ENCODE measurements around the gene NUDT1.

NUDT1 gene

GRCh38 chr7:2211926-2212325, 30.1 kb upstream of the NUDT1 start:
- intact Hi-C loops (cut with micrococcal nuclease), result no loop called here
- Mint-ChIP-seq H3K27me3 (no peaks in the 10 kb centered on the region), H3K4me1 (ENCODE audit: low read depth) (no peaks in the 10 kb centered on the region), H3K4me3 (no peak overlapping the region), H3K36me3 (ENCODE audit: low read depth) (peaks cover 98% of the 10 kb centered on the region), H3K27ac (no peak overlapping the region), H3K9me3 (no peaks in the 10 kb centered on the region)

- no peaks in the 10 kb centered on the region for H3K4me1 Mint-ChIP-seq (ENCODE audit: low read depth)
- intact Hi-C loops (cut with micrococcal nuclease), result no loop called here
- H3K4me3 Mint-ChIP-seq, result no peak overlapping the region
- H3K27ac Mint-ChIP-seq, result no peak overlapping the region
- no peaks in the 10 kb centered on the region for H3K9me3 Mint-ChIP-seq
- no peaks in the 10 kb centered on the region for H3K27me3 Mint-ChIP-seq
- peaks cover 98% of the 10 kb centered on the region for H3K36me3 Mint-ChIP-seq (ENCODE audit: low read depth)
Observed at GRCh38 chr7:2212906-2213305, 29.1 kb upstream of the NUDT1 start.

- Mint-ChIP-seq H3K36me3 (ENCODE audit: low read depth) (peaks cover 98% of the 10 kb centered on the region), H3K9me3 (no peaks in the 10 kb centered on the region), H3K4me3 (no peak overlapping the region), H3K27ac (no peak overlapping the region), H3K27me3 (no peaks in the 10 kb centered on the region), H3K4me1 (ENCODE audit: low read depth) (no peaks in the 10 kb centered on the region)
- intact Hi-C loops (cut with micrococcal nuclease), result no loop called here
Observed at GRCh38 chr7:2213551-2214215, 28.3 kb upstream of the NUDT1 start.

GRCh38 chr7:2214636-2215035, 27.4 kb upstream of the NUDT1 start:
- H3K36me3 Mint-ChIP-seq (ENCODE audit: low read depth), result peaks cover 98% of the 10 kb centered on the region

DNA sequence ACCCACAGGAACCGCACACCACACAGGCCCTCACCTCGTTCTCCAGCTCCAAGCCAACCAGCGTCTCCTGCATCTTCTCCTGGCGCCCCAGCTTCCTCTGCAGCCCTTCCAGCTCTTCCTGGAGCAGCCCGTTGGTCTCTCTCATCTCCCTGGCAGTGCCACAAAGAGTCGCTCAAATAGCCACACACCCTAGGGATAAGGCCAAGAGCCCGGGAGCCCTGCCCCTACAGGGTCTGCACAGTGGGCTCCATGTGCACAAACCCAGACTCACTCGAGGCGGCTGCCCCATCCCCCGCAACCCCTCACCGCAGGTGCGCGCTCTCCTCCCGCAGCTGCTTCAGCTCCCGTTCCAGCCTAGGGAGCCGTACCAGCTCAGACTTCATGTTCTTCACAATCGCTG, 26.2 kb upstream of the NUDT1 start:
- Mint-ChIP-seq H3K4me1 (ENCODE audit: low read depth) (no peaks in the 10 kb centered on the region), H3K27ac (no peak overlapping the region), H3K9me3 (no peaks in the 10 kb centered on the region), H3K4me3 (no peak overlapping the region), H3K27me3 (no peaks in the 10 kb centered on the region), H3K36me3 (ENCODE audit: low read depth) (peaks cover 100% of the 10 kb centered on the region)
- intact Hi-C loops (cut with micrococcal nuclease), result no loop called here

More at GRCh38 chr7:2214636-2215035, 27.4 kb upstream of the NUDT1 start:
- intact Hi-C loops (cut with micrococcal nuclease), result no loop called here
- no peak overlapping the region for H3K27ac Mint-ChIP-seq
- H3K4me3 Mint-ChIP-seq, result no peak overlapping the region
- H3K9me3 Mint-ChIP-seq, result no peaks in the 10 kb centered on the region
- H3K4me1 Mint-ChIP-seq (ENCODE audit: low read depth), result no peaks in the 10 kb centered on the region
- H3K27me3 Mint-ChIP-seq, result no peaks in the 10 kb centered on the region

DNA sequence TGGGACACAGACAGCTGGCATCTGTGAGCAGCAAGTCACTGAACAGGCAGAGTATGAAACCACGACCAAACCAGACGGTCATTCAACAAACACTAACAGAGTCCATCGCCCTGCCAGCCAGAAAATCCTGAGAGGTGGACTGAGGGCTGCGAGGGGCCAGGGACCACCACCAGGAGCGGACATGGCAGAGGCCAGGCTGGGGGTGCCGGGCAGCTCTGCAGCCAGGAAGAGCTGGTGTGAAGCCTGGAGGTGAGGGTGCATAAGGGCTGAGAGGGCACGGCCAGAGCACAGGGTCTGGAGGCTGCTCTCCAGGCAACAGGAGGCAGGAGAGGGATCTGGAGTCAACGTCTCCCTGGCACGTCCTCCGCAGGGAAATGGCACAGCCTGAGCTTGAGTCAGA, 24.8 kb upstream of the NUDT1 start:
- H3K27ac Mint-ChIP-seq, result no peak overlapping the region

GRCh38 chr7:2217716-2218443, 24.1 kb upstream of the NUDT1 start:
- Mint-ChIP-seq H3K4me1 (ENCODE audit: low read depth) (no peaks in the 10 kb centered on the region), H3K9me3 (no peaks in the 10 kb centered on the region), H3K27me3 (no peaks in the 10 kb centered on the region), H3K36me3 (ENCODE audit: low read depth) (peaks cover 100% of the 10 kb centered on the region), H3K4me3 (no peak overlapping the region), H3K27ac (no peak overlapping the region)
- intact Hi-C loops (cut with micrococcal nuclease), result no loop called here

More for the DNA sequence above, 24.8 kb upstream of the NUDT1 start:
- Mint-ChIP-seq H3K4me3 (no peak overlapping the region), H3K27me3 (no peaks in the 10 kb centered on the region), H3K36me3 (ENCODE audit: low read depth) (peaks cover 100% of the 10 kb centered on the region), H3K4me1 (ENCODE audit: low read depth) (no peaks in the 10 kb centered on the region), H3K9me3 (no peaks in the 10 kb centered on the region)
- intact Hi-C loops (cut with micrococcal nuclease), result no loop called here

GRCh38 chr7:2218444-2218785, 23.6 kb upstream of the NUDT1 start:
- Mint-ChIP-seq H3K4me1 (ENCODE audit: low read depth) (no peaks in the 10 kb centered on the region), H3K27ac (no peak overlapping the region), H3K36me3 (ENCODE audit: low read depth) (peaks cover 100% of the 10 kb centered on the region), H3K9me3 (no peaks in the 10 kb centered on the region), H3K27me3 (no peaks in the 10 kb centered on the region), H3K4me3 (no peak overlapping the region)
- intact Hi-C loops (cut with micrococcal nuclease), result no loop called here

- H3K4me3 Mint-ChIP-seq, result no peak overlapping the region
- no peak overlapping the region for H3K27ac Mint-ChIP-seq
- intact Hi-C loops (cut with micrococcal nuclease), result no loop called here
- H3K36me3 Mint-ChIP-seq (ENCODE audit: low read depth), result peaks cover 100% of the 10 kb centered on the region
- H3K9me3 Mint-ChIP-seq, result no peaks in the 10 kb centered on the region
- no peaks in the 10 kb centered on the region for H3K4me1 Mint-ChIP-seq (ENCODE audit: low read depth)
- H3K27me3 Mint-ChIP-seq, result no peaks in the 10 kb centered on the region
Observed at GRCh38 chr7:2219136-2219535, 22.9 kb upstream of the NUDT1 start.

DNA sequence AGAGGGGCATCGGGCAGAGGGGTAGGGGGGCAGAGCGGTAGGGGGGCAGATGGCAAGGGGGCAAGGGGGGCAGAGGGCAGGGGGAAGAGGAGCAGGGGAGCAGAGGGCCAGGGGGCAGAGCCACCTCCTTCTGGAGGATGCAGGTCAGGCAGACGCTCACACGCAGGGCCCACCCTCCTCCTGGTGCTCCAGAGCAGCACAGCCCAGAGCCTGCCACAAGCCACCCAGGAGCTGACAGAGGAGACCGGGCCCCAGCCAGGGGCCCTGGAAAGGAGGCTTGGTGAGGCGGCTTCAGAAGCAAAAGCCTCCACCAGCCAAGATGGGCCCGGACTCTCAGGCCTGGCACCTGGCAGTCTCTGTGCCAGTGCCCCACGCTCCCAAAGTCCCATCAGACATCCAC, 22.4 kb upstream of the NUDT1 start:
- no peaks in the 10 kb centered on the region for H3K4me1 Mint-ChIP-seq (ENCODE audit: low read depth)
- no peaks in the 10 kb centered on the region for H3K27me3 Mint-ChIP-seq
- intact Hi-C loops (cut with micrococcal nuclease), result no loop called here
- H3K27ac Mint-ChIP-seq, result no peak overlapping the region
- no peak overlapping the region for H3K4me3 Mint-ChIP-seq
- H3K36me3 Mint-ChIP-seq (ENCODE audit: low read depth), result peaks cover 100% of the 10 kb centered on the region
- H3K9me3 Mint-ChIP-seq, result no peaks in the 10 kb centered on the region

GRCh38 chr7:2220030-2220429, 22.0 kb upstream of the NUDT1 start:
- H3K4me1 Mint-ChIP-seq (ENCODE audit: low read depth), result no peaks in the 10 kb centered on the region
- no peaks in the 10 kb centered on the region for H3K27me3 Mint-ChIP-seq
- intact Hi-C loops (cut with micrococcal nuclease), result no loop called here
- H3K9me3 Mint-ChIP-seq, result no peaks in the 10 kb centered on the region
- peaks cover 100% of the 10 kb centered on the region for H3K36me3 Mint-ChIP-seq (ENCODE audit: low read depth)
- H3K27ac Mint-ChIP-seq, result no peak overlapping the region
- H3K4me3 Mint-ChIP-seq, result no peak overlapping the region

DNA sequence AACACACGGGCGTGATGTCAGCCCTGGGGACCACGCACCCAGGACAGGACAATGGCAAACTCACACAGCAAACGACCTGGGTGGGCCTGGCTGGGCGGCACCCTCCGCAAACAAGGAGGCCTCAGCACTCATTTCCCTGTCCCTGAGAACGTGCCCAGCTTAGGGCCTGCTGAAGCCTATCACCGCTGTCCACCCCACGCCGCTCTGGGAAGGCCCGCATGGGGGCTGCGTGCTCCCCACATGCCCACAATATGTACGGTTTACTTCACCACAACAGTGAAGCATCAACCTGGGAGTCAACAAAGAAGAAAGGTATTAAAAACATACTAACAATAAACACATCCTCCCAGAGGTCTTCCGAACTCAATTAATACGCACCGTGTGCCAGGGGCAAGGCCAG, 21.5 kb upstream of the NUDT1 start:
- H3K27ac Mint-ChIP-seq, result no peak overlapping the region
- H3K9me3 Mint-ChIP-seq, result no peaks in the 10 kb centered on the region
- H3K27me3 Mint-ChIP-seq, result no peaks in the 10 kb centered on the region
- no peaks in the 10 kb centered on the region for H3K4me1 Mint-ChIP-seq (ENCODE audit: low read depth)
- no peak overlapping the region for H3K4me3 Mint-ChIP-seq
- intact Hi-C loops (cut with micrococcal nuclease), result no loop called here
- H3K36me3 Mint-ChIP-seq (ENCODE audit: low read depth), result peaks cover 100% of the 10 kb centered on the region

DNA sequence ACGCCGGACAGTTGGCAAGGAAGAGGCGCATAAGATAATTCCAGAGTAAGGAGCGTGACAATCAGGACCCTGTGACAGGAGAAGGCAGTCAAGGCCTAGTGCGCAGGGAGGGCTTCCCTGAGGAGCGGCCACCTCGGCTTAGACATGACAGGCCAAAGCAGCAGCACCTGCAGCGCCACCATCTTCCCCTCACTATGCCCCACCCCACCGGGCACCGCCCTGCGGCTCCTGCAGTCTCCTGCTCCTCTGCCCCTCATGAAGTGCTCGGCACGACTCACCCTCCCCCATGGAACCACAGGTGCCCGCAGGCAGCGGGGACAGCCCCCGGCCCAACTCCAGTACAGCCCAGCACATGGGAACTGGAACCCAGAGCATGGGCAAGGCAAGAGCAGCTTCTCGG, 21.1 kb upstream of the NUDT1 start:
- intact Hi-C loops (cut with micrococcal nuclease), result no loop called here
- H3K9me3 Mint-ChIP-seq, result no peaks in the 10 kb centered on the region
- H3K4me1 Mint-ChIP-seq (ENCODE audit: low read depth), result no peaks in the 10 kb centered on the region
- H3K4me3 Mint-ChIP-seq, result no peak overlapping the region
- peaks cover 100% of the 10 kb centered on the region for H3K36me3 Mint-ChIP-seq (ENCODE audit: low read depth)
- no peak overlapping the region for H3K27ac Mint-ChIP-seq
- H3K27me3 Mint-ChIP-seq, result no peaks in the 10 kb centered on the region

DNA sequence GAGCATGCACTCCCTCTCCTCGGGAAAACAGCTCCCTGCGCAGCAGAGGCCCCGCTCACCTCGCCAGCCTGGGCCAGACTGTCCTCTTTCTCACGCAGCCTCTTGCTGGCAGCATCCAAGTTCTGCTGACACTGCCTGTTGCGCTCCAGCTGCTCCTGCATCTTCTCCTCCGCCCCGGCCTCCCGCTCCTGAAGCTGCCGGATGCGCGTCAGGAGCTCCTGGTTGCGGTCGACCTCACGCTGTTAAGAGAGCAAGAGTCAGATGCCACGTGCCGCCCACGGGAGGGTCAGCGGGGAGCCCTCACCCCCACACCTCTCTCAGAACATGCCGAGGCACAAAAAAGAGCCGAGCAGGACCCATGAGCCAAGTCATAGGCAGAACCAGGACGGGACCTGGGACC, 19.5 kb upstream of the NUDT1 start:
- no peaks in the 10 kb centered on the region for H3K9me3 Mint-ChIP-seq
- H3K27ac Mint-ChIP-seq, result no peak overlapping the region
- H3K4me1 Mint-ChIP-seq (ENCODE audit: low read depth), result no peaks in the 10 kb centered on the region
- H3K27me3 Mint-ChIP-seq, result no peaks in the 10 kb centered on the region
- no peak overlapping the region for H3K4me3 Mint-ChIP-seq
- intact Hi-C loops (cut with micrococcal nuclease), result no loop called here
- H3K36me3 Mint-ChIP-seq (ENCODE audit: low read depth), result peaks cover 100% of the 10 kb centered on the region

GRCh38 chr7:2223321-2223720, 18.7 kb upstream of the NUDT1 start:
- Mint-ChIP-seq H3K9me3 (no peaks in the 10 kb centered on the region), H3K27me3 (no peaks in the 10 kb centered on the region), H3K4me3 (no peak overlapping the region), H3K27ac (no peak overlapping the region), H3K36me3 (ENCODE audit: low read depth) (peaks cover 100% of the 10 kb centered on the region), H3K4me1 (ENCODE audit: low read depth) (no peaks in the 10 kb centered on the region)
- intact Hi-C loops (cut with micrococcal nuclease), result no loop called here
